Suprapubic skin (tissue), 4 donors: ENCODE data around the gene BAHCC1.

Experiments
- POLR2A ChIP-seq, 2 donors: fragments of 450-650 bp; IDR thresholded peaks; one replicate each; pipeline ENCODE4 v1.6.1; 2017; ENCODE audit warnings: antibody characterized with exemption in 2 of 2, mild to moderate bottlenecking in 2 of 2, moderate library complexity in 2 of 2
- POLR2AphosphoS5 ChIP-seq, 3 donors: sonication (generic); formaldehyde crosslinking; IDR thresholded peaks; one replicate each; pipeline ENCODE4 v1.6.1; 2017; ENCODE audit warnings: antibody characterized with exemption in 3 of 3
- TF ChIP-seq, protein P1 (sequence below), 2 donors: fragments of 200-600 bp in 1 of 2; fragments of 450-650 bp in 1 of 2; sonication (generic) in 1 of 2; IDR thresholded peaks; one replicate each; pipeline ENCODE4 v1.5.1; 2016 to 2019; ENCODE audit warnings: antibody characterized with exemption in 2 of 2, mild to moderate bottlenecking in 1 of 2, moderate library complexity in 1 of 2

DNA sequence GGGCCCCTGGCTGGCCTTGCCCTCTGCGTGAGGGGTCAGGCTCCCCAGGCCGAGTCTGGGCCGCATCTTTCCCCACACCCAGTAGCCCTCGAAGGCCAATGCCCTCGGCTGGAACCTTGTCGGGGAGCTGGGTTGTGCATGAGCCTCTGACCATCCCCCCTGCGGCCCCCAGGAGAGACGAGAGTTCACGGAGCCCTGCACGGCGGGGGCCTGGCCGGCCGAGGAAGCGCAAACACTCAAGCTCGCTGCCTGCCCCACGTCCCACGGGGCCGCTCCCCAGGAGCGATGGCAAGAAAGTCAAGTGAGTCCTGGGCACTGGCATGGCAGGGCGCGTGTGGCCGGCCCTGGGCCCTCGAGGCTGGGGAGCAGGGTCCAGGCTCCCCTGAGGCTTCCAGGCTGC lies 57.3 kb downstream of the BAHCC1 start:
- TF ChIP-seq, protein P1, sequence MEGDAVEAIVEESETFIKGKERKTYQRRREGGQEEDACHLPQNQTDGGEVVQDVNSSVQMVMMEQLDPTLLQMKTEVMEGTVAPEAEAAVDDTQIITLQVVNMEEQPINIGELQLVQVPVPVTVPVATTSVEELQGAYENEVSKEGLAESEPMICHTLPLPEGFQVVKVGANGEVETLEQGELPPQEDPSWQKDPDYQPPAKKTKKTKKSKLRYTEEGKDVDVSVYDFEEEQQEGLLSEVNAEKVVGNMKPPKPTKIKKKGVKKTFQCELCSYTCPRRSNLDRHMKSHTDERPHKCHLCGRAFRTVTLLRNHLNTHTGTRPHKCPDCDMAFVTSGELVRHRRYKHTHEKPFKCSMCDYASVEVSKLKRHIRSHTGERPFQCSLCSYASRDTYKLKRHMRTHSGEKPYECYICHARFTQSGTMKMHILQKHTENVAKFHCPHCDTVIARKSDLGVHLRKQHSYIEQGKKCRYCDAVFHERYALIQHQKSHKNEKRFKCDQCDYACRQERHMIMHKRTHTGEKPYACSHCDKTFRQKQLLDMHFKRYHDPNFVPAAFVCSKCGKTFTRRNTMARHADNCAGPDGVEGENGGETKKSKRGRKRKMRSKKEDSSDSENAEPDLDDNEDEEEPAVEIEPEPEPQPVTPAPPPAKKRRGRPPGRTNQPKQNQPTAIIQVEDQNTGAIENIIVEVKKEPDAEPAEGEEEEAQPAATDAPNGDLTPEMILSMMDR (IDR thresholded peaks at IDR 0.05) = no peak
- no peak for TF ChIP-seq POLR2A (IDR thresholded peaks at IDR 0.05)
- TF ChIP-seq POLR2AphosphoS5 (IDR thresholded peaks at IDR 0.05) = no peak
